Effector CD4-positive, alpha-beta T cell (primary cell): ENCODE results near the gene TSPAN4.

Source experiments
- DNase-seq: peaks from one replicate; pipeline ENCODE4 v3.0.0-alpha.2; 2020

TSPAN4 gene

DNA sequence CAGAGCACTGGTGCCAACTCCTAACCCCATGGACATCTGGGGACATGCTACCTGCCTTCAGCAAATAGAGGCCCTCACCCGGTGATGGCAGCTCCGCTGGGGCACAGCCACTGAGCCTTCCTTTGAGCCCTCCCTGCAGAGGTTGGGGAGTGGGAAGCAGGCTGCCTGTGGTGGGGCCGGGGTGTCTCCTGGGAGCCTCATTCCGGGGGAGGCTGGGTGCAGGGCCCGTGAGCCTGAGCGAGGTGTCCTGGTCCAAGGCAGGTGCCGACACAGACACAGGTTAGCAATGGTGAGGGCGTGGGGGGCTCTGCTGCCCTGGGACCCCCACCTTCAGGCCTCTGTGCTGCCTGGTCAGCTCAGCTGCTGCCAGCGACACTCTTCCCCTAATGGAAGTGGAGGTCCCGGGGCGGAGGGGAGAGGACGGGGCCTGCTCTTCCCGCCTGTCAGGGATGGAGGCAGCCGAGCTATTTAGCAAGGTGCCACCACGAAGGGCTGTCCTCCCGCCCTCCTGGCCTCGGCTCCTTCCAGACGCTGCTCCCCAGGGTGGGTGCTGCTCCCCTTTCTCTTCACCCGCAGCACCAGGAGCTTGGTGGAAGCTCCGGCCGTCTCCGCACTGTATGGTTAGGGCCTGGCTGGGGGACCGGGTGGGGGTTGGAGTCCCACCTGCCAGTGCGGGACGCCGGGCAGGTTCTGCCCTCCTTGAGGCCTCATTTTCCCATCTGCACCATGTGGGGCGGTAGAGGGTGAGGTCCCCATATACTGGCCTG is 11.2 kb downstream of the TSPAN4 start:
- no peak for DNase-seq

DNA sequence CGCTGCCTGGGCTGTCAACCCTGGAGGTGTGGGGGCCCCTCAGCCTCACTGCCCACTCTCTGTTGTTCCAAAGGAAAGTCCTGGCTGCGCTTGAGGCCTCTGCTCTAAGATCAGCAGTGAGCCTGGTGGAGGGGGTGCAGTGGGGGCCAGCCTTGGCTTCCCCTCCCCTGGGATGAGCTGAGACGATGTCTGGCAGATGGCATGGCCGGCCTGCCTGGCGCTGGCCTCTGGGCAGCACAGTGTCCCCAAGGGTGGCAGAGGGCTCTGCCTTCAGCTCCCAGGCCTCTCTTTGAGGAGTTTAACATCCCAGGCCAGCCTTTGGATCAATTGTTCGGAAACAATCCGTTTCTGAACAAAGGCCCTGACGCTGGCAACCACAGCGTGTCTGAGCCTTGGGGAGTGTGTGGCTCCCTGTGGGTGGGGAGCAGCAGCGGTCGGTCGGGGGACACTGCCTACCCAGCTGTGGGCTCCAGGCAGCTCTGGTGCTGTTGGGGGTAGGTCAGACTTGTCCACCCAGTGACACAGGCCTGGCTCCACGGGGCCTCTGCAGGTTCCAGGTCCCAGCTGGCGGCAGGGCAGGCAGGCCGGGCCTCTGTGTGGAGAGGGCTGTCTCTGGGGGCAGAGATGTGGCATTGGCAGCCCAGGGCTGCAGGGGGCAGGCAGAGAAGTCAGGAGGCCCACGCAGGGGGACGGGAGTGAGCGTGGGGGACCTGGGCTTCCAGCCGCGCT is 12.1 kb downstream of the TSPAN4 start:
- no peak for DNase-seq

DNA sequence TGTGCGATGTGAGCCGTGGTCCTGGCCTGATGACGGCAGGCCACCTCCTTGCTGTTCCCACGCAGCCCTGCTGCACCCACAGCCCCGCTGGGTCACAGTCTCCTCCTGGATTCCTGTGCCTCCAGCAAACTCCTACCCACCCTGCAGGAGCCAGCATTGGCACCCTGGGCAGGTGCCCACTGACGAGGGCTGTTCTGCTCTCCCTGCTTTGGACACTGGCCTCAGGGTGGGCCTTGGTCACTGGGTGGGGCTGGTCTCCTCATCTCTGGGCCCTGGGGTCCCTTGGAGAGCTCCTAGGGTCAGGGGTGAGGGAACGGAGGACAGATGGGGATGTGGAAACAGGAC is 12.7 kb downstream of the TSPAN4 start:
- no peak for DNase-seq

DNA sequence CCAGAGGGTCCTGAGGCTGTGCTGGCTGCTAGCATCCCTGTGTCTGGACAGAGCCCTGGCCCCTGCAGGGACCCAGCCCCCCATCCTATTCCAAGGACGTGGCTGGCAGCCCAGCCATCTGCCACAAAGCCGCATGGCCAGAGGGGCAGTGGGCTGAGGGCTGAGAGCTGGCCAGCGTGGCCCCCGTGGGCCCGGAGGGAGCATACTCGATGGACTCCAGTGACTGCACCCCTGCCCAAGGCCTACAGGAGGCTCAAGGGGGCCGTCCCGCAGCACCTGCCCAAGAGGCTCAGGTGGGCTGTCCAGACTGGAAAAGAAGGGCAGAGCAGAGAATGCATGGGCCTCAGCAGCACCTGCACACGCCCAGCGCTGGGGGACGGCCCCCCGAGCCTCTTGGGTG is 13.1 kb downstream of the TSPAN4 start:
- DNase-seq = no peak

DNA sequence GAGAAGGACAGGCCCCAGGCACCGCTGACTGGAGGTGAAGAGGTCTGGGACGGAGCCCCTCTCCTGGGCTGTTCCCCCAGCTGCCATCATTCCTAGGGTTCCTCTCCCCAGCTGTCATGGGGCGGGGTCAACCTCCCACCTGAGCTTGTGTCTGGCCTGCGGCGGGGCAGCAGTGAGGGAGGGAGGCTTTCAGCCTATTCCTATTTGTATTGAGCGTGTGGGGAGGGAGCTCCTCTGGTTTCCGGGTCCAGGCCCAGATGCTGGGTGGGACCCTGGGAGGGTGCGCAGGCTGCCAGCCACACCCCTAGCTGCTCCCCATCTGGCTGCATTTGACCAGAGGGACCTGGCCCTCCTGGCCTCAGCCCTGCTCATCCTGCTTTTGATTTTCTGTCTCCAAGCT is 13.7 kb downstream of the TSPAN4 start:
- DNase-seq = no peak

DNA sequence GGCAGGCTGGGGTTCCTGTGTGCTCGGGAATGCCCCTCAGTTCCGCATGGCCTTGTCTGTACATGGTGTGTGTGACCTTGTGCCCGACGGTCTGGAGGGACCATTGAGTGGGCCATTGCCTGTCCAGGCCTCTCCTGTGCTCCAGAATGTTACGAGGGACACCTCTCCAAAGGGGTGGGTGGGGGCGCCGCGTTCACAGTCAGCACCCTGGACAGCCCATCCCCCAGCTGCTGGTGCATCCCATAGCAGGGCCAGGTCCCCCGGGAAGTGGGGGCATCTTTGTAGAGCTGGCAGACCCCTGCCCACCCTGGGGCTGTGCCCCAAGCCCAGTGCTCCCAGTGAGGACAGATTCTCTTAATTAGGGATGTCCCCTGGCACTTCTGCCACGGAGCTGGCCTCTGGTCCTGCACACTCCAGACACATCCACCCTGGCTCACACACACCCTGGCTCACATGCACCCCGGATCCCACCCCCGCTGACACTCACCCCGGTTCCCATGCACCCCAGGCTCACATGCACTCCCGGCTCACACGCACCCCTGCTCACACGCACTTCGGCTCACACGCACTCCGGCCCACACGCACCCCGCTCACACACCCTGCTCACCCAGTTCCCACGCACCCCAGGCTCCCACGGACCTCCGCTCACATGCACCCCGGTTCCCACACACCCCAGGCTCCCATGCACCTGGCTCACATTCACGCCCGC is 15.6 kb downstream of the TSPAN4 start:
- DNase-seq = no peak

DNA sequence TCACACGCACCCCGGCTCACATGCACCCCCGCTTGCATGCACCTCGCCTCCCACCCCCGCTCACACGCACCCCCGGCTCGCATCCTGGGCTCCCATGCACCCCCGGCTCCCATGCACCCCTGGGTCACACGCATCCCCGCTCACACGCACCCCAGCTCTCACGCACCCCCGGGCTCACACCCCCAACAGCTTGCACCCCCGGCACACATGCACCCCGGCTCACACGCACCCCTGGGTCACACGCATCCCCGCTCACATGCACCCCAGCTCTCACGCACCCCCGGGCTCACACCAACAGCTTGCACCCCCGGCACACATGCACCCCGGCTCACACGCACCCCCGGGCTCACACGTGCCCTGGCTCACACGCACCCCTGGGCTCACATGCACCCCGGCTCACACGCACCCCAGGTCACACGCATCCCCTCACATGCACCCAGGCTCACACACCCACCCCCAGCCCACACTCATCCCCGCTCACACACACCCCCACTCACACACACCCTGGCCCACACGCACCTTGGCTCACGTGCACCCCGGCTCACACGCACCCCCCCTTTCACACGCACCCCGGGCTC is 16.2 kb downstream of the TSPAN4 start:
- no peak for DNase-seq

DNA sequence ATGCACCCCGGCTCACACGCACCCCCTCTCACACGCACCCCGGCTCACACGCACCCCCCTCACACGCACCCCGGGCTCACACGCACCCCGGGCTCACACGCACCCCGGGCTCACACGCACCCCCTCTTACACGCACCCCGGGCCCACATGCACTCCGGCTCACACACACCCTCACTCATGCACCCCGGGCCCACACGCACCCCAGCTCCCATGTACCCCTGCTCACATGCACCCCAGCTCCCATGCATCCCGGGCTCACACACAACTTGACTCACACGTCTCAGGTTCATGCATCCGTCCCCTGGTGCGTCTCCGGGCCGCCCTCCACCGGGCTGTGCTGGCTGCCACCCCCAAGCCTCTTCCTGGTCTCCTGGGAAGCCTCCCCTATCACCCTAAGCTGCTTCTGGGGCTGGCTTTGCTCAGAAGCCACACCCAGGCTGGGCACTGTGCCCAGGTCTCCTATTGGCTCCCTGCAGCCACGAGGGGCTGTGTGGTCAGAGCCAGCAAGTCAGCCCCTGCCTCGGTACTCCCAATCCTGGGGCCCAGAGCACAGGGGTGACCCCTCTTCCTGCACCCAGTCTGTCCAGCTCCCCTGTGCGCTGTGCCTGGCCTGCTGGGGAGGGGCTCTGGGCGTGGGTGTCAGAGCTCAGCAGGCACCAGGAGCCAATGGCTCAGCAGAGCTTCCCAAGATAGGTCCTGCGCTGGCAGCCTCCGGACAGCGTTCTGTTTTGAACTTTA is 16.9 kb downstream of the TSPAN4 start:
- DNase-seq = no peak

DNA sequence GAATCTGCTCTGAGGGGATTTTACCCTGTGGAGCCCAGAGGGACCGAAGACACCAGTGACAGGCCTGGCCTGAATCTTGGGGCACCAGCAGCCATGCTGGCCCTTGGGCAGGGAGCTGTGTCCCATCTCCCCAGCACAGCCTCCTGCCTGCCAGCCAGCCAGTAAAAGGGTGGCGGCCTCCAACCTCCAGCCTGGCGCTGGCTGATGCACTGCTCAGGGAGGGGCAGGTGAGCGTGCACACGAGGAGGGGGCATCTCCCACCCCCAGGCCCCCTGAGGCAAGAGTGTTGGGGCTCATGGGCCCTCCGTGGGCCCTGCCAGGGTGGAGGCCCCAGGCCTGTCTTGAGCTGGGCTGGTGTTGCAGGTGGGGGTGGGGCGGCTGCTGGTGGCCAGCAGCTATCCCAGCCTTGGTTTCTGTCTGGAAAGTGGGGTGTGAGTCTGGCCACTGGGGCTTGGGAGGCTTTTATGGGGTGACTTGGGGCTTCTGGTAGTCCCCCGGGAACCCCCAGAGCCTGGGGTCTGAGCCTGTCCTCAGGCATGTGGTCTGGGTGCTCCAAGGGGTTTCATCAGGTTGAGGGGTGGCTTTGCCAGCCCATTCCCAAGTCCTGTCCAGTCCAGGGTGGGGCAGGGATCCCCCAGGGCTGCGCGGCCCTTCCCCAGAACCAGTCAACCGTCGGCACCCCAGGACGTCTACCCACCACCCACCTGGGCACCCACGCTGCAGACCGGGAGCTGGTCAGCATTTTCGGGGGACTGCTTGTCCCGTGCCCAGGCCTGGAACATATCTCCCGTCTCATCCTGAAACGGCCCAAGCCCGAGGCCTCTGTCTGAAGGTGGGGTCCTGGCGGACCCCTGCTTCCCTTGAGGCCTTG is 17.8 kb downstream of the TSPAN4 start:
- no peak for DNase-seq

DNA sequence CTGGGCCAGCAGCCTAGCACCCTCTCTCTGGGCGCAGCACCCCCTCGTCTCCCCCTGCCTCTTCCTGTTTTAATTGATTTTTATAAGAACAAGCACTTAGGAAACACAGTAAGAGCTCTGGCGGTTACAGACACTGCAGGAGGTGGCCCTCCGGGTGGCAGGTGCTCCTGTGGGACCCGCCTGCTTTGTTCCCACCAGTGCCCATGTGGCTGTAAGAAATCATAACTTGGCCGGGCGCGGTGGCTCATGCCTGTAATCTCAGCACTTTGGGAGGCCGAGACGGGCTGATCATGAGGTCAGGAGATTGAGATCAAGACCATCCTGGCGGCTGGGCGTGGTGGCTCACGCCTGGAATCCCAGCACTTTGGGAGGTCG is 18.4 kb downstream of the TSPAN4 start:
- DNase-seq = no peak

DNA sequence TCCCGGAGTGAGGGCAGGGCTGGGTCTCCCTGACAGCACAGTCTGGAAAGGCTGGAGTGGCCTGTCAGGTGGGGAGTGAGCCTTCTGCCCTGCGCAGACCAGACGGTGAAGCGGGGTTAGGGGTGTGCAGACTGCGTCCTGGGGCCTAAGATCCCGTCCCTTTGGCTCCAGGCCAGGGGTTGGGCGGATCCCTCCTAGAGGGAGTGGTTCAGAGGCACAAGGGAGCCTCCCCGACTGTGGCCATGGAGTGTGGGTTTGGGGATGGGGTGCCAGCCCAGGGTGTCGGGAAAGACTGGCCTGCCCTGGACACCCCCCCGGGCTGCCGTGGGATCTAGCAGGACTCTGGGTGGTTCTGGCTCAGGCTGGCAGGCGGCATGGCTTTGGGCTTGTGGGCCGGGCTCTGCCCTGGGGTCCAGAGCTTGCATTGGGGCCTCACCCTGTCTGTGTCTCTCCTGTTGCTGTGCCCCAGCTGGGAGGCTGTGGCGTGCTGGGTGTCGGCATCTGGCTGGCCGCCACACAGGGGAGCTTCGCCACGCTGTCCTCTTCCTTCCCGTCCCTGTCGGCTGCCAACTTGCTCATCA is 19.5 kb downstream of the TSPAN4 start:
- no peak for DNase-seq

DNA sequence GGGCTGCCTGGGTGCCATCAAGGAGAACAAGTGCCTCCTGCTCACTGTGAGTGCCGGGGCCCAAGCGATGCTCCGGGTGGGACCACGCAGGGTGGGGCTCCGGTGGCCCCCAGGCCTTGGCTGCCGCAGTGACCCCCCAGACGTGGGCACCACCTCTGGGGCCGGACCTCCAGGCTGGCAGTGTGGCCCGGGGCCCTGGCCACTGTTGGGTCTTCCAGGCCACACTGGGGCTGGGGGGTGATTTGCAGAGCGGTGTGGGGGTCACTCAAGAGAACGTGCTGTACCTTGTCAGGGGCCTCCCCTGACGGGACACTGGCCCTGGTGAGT is 20.0 kb downstream of the TSPAN4 start:
- no peak for DNase-seq

DNA sequence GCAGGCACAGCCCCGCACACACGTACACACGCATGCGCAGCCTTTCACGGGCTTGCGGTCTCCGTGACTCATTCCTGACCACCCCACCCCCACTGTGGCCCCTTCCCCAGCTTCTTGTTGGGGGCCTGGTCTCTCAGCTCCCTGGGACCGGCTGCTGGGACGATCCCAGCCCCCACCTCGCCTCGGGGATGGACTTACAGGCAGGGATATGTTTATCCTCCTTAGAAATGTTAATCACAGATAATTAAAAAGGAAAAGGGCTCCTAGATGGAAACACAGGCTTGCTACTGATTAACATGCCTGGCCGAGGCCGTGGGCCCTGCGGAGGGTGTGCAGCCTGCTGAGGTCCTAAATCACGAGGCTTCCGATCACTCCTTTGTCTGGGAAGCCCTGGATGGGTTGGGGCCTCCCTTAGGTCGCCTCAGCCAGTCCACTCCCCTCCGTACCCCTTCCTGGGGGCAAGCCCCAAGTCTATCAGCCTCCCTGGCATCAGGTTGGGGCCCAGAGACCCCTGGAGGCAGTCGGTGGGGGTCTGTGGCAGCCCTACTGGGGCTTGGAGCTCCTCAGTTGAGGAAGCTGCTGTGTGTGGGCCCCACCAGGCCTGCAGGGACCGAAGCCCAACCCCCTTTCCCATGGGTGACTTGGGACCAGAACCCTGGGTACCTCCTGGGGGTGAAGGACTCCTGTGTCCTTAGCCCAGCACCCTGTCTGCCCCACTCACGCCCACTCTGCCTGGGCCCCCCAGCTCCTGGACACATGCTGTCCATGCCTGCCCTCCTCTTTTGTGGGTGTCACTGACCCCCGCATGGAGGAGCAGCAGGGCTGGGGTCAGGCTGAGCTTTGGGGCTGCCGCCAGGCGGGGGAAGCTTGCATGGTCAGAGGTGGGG is 20.6 kb downstream of the TSPAN4 start:
- DNase-seq = no peak

DNA sequence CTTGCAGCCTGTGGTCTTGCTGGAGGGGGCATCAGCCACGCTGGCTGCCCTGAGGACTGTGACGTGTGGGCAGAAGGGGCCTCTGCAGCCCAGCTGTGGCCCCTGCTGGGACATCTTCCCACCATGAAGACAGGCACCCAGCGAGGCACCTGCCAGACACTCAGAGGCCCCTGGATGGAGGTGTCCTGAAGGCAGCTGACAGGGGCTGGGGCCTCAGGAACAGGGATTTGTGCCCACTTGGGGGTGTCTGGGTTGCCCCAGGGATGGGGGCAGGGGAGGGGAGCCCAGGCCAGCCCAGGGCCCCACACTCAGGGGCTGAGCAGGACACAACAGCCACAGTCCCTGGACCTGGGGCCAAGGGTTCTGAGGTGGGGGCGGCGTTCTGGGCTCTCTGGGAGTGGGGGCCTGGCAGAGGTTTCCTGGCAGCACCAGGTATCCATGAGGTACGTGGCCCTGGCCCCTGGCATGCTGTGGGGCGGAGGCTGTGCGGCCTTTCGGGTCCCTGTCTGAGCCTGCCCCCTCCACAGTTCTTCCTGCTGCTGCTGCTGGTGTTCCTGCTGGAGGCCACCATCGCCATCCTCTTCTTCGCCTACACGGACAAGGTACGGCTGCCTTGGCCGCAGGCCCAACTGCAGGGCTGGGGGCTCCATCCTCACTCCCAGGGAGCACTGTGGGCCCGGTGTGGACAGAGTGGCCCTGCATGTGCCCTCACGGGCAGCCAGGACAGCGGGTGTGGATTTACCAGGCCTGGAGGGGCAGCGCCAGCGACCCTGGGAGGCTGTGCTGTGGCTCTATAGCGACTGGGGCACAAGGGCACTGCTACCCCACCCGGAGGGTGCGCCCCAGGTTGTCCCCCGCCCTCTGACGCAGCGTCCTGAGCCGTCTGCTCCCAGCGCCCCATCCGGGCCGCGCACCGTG is 21.5 kb downstream of the TSPAN4 start:
- DNase-seq = no peak

DNA sequence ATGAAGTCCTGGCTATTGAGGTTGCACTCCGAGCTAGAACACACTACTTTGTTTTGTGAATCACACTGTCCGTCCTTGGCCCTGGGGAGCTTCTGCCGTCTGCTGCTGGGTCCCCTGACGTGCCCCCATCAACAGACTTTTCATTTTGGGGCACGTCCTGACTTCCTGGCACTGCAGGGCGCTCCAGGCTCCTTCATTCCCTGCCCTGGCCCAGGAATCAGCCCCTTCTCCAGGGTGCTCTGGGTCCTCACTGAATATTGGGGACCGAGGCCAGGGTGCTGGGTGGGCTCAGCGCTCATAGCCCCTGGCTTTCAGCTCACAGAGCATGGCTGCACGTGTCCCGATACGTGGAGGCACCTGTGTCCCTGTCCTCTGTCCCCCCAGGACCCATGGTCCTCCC is 22.2 kb downstream of the TSPAN4 start:
- DNase-seq = no peak

DNA sequence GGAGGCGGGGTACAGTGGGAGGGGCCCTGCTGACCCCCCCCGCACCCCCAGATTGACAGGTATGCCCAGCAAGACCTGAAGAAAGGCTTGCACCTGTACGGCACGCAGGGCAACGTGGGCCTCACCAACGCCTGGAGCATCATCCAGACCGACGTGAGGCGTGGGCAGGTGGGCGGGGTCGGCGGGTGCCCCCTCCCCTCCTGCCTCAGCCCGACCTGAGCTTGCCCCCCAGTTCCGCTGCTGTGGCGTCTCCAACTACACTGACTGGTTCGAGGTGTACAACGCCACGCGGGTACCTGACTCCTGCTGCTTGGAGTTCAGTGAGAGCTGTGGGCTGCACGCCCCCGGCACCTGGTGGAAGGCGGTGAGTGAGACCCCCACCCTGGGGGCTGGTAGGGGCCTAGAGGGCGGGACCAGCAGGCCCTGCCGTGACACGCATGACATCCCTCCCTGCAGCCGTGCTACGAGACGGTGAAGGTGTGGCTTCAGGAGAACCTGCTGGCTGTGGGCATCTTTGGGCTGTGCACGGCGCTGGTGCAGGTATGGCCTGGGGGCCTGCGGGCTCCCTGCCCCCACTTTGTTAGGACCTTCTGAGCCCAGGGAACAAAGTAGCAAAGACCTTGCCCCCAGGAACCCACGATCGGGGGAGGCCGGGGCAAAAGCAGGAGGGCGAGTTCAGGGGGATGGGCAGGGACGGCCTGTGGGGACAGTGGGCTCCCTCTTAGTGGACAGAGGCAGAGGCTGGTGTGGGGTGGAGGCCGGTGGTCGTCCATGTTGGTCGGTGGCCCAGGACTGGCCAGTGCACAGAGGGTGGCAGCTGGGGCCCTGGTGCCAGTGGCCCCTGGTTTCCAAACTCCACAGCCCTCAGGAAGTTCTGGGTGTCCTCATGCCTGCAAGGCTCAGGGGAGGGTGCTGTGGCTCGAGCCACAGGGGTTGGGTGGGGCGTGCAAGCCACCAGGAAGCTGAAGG is 23.1 kb downstream of the TSPAN4 start:
- no peak for DNase-seq

DNA sequence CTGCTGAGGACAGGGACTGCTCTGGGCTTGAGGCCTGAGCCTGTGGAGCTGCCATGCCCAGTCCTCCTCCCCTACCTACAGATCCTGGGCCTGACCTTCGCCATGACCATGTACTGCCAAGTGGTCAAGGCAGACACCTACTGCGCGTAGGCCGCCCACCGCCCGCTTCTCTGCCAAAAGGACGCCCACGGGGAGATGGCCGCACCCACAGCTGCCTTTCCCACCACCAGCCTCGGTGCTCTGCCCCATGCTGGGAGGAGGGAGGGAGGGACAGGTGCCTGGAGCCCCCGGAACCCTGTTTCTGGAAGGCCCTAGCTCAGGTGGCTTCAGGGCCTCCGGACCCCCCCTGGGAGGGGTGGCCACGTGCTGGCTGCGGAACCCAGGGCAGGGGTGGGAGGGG is 23.8 kb downstream of the TSPAN4 start:
- no peak for DNase-seq

DNA sequence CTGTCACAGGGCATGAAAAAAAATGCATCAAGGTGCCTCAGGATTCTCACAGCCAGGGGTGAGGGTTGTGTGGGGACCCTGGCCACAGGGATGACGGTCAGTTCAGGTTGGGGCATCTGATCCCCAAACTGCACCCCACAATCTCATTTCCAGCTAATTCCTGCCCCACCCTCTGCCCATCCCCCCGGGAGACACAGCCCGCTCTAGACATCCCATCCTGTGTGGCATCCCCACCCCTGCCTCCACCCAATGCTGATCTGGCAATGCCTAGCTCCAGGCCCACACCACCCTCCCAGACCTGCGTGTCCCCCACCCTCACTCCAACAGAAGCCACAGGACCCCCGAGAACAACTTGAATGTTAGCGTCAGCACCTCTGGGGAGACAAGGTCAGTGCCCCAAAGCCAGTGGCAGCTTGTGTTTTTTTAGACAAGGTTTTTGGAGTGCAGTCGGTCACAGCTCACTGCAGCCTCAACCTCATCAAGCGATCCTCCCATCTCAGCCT is 25.3 kb downstream of the TSPAN4 start:
- DNase-seq = no peak
